Stimulated activated CD8-positive, alpha-beta memory T cell treated with anti-CD3 and anti-CD28 coated beads, Interleukin-4, amount 100 ng/mL, for 48 hours (primary cell): ENCODE results near the gene NR1I3.
A peak's percentile ranks its signal among the peaks of the same experiment; 100 is the strongest.

Experiments used
- DNase-seq: peaks from one replicate; pipeline ENCODE4 v3.0.0-alpha.2; 2020

Gene NR1I3

GRCh38 chr1:161217831-161218230 is 20.2 kb downstream of the NR1I3 start:
- no peak for DNase-seq

DNA sequence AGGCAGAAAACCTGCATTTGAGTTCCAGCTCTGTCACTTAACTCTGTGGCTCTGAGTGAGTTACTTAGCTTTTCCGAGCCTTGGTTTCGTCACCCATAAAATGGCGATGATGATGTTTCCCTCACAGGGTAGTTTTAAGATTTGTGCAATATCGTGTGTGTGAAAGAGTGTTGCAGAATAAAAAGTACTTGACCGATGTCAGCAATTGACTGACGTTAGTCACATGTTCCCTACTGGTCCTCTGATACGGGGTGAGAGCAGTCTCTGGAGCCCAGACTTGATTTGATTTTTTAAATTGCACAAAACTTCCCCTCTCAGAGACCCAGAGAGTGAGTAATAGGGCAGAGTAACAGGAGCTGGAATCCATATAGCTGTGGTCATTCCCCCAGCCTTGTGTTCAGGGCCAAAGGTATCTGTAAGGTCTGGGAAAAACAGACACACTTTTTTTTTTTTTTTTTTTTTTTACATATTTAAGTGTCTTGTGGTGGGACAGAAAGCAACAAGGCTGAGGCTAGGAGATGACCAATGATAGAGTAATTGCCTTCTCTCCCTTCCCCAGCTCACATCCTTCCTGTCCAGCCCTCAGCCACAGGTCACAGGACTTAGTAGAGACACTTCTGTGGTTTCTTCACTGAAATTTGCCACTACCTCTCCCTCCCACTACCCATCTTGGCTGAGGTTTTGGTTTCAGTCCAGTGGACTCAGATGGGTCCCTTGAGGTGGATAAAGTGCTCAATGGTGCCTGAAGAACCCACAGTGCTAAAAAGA is 20.9 kb downstream of the NR1I3 start:
- no peak for DNase-seq

GRCh38 chr1:161215076-161215475 is 22.9 kb downstream of the NR1I3 start, which contains the start of gene FCER1G:
Gene FCER1G (plus strand): TSS chr1:161215295. CDS start chr1:161215322, 27 bp downstream.
- DNase-seq: no peak

DNA sequence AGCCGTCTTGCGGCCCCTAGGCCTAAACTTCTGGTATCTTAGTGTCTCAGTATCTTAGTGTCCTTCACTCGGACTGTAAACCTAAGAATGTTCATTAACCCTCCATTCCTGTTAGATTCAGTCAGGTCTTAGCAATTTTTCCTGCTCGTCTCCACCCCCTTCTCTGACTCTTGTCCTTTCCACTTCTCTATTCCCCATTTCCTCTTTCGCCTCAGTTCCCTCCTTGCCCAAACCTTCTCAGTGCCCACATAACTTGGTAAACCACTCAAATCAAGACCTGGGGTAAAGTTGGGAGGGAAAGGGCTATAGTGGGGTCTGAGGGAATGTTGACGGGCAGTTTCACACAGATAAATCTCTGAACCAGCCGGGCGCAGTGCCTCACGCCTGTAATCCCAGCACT is 23.6 kb downstream of the NR1I3 start:
- no peak for DNase-seq

DNA sequence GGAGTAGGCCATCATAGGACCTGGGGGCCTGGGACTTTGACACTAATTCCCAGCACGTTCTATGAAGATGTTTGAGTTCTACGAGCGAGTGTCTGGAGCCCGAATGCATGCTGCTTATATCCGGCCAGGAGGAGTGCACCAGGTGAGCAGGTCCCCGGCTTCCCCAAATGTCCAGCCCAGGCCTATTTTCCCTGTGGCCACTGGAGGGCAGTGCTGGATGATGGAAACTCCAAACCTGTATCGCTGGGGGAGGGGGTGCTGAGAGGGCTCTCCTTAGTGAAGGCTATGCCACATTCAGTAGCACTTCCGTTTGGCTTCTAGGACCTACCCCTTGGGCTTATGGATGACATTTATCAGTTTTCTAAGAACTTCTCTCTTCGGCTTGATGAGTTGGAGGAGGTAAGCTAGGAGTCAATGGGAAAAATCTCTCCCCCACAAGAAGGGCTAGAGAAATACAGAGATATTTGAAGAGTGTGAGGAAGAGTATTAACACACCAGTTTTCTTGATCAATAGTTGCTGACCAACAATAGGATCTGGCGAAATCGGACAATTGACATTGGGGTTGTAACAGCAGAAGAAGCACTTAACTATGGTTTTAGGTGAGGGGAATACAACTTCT is 28.1 kb downstream of the NR1I3 start:
- peak; percentile 81 for DNase-seq

DNA sequence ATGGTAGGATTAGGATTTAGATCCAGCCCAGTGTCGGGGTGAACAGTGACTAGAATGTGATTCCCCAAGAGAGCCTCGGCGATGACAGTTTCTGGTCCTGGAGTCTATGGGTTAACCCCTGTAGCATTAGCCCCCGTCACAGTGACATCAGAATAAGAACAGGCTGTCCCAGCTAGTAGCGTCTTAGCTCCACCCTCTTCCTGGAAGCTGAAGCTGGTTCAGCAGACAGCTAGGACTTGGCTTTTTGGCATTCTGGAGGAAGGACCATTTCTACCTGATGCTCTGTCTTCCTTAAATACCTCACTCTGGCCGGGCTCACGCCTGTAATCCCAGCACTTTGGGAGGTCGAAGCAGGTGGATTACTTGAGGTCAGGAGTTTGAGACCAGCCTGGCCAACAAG is 30.8 kb downstream of the NR1I3 start:
- no peak for DNase-seq

DNA sequence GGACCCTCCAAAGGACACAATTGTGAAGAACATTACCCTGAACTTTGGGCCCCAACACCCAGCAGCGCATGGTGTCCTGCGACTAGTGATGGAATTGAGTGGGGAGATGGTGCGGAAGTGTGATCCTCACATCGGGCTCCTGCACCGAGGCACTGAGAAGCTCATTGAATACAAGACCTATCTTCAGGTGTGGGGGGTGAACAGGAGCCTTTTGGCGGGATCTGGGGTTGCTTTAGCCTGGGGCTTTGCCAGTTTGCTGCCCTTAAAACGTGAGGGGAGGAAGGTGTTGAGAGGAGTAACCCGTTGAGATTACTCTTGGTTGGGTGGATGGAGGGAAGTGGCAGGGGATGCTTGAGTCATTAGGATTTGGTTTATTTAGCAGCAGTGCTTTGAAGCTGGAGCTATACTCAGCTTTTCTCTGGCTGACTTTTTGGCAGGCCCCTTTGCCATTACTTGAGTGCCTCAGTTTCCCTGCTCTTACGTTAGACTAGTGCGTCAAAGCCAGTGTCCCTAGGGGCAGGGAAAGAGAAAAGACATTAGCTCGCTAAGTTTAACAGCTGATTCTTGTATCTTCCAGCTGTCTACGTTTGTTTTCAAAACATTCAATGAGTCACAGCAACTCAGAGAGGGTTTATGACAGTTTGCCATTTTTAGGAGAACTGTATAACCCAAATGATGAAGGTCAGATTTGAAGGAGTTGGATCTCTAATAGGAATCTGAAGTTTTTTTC is 31.4 kb downstream of the NR1I3 start:
- no peak for DNase-seq

GRCh38 chr1:161201836-161202712 is 35.9 kb downstream of the NR1I3 start, which contains the start of gene NDUFS2:
Gene NDUFS2 (plus strand): TSS chr1:161202367. CDS start chr1:161202386, 19 bp downstream.
- peak; percentile 95 for DNase-seq

DNA sequence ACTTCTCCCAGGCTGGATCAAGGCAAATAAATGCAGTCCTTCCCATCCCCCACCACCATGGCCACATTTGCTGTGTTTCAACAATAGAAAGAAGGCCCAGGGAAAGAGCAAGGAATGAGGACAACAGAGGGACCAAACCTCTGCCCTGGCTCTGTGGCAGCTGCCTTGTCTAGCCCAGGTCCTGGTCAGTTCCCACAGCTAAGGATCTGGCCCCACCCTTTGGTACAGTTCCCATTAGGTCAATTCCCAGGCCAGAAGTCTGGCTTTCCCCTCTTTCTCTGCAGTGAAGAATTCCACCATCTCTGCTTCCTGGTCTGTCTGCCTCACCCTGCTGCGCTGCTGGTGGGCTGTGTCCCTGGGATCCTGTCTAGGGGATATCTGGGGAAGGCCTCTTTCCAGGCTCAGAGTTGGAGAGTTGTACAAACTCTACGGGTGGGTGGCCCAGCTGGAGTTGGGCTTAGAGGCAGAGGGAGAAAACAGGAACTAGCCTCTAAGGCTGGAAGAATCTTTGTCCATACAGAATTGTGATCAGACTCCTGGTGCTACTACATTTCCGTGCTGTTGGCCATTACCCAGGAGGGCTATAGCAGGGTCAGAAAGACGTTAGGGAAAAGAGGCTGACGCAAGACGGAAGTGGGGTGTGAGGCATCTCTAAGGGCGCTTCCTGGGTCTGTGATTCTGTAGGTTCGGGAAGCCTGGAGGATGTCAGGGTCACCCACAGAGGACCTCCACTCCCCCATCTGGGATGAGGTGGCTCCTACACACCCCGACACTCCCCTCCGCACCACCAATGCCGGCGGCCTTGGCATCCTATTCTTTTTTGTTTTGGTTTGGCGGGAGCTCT is 36.8 kb downstream of the NR1I3 start:
- no peak for DNase-seq

GRCh38 chr1:161200421-161200991 is 37.5 kb downstream of the NR1I3 start:
- DNase-seq: peak; percentile 49

GRCh38 chr1:161199506-161200139 is 38.4 kb downstream of the NR1I3 start:
- DNase-seq: no peak

DNA sequence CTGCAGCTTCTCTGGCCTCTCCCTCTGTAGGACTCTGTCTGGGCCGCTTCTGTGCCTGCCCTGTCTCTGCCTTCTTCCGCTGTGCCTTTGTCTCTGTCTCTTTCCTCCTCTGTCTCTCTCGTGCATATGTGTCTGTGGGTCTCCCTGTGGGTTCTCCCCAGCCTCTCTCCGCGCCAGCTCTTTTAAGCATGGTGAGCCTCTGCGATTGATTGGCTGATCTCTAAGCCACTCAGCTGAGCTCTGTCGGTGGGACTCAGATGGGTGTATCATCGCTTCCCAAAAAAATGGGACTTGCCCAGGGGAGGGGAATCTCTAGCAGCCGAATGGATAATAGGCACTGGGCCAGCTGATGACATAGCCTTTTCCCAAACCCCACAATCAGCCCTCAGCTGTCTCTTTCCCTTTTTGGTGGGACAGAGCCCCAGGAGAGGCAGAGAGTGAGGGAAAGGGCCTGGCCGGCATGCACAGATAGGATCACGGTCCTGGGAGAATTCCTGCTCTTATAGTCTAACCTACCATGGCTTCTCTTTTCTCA is 39.0 kb downstream of the NR1I3 start, which contains the start of gene ADAMTS4:
ADAMTS4 (minus strand) TSS at position 158 of the 535 bp plus-strand sequence. CDS start 427 bp downstream, outside the sequence.
- DNase-seq: no peak

- DNase-seq: no peak
Observed at GRCh38 chr1:161198194-161198896, 39.7 kb downstream of the NR1I3 start.

GRCh38 chr1:161197560-161198193 is 40.3 kb downstream of the NR1I3 start:
- DNase-seq: no peak

GRCh38 chr1:161196521-161197451 is 41.2 kb downstream of the NR1I3 start:
- DNase-seq: no peak

DNA sequence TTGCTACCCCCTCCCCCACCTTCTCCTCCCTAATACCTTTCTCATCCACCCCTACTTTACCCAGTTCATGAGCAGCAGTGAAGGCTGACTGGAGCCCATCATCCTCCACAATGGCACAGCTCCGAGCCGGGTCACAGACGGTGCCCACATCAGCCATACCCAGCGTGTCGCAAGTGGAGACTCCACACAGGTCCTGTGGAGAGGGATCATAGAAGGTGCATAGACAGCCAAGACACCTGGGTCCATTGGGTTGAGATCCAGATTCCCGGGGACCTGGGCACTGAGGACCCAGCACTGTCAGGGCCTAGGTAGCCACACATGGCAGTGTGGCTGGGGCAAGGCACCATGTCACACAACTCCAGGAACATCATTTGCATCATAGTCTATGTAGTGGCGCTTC is 41.9 kb downstream of the NR1I3 start:
- no peak for DNase-seq

DNA sequence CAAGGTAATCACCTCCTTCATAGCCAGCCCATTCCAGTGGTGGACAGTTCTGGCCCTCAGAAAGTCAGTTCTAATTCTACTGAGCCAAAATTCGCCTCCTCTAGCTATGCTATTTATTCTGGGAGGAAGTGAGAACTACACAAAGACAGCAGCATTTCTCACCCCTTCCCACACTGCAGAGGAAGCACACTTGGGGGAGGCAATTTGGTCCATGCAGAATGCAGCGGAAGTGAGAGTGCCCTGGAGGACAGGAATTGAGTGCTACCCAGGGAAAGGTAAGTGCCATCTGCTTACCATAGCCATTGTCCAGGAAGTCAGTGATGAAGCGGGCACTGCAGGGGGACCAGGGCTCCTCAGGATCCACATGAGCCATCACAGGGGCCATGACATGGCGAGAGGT is 42.8 kb downstream of the NR1I3 start:
- DNase-seq: no peak
